WTC11 (cell line): Measurements from ENCODE around the gene TMEM181. TPM values are rescaled to one million over a fixed set of nuclear protein-coding genes. Genes with fewer than 3 reads are reported as not detected.

ENCODE experiments used
- ATAC-seq: fragments of 200-7000 bp; cut with Tn5 transposase; 2 replicates; pipeline ENCODE4 v1.10.0; 2021; ENCODE audit warnings: mild to moderate bottlenecking, moderate library complexity
- CTCF ChIA-PET: fragments of 300-600 bp; sonication (Branson Sonifier 250); formaldehyde crosslinking; loops from one replicate; lab custom pipeline; 2021; ENCODE audit warnings: antibody characterized with exemption; lab: Charles Lee
- POLR2A ChIA-PET: fragments of 350-600 bp; sonication (Branson Sonifier 250); formaldehyde crosslinking; loops from one replicate; lab custom pipeline; 2021; ENCODE audit warnings: antibody characterized with exemption; lab: Charles Lee
- DNase-seq: peaks from one replicate; pipeline ENCODE4 v3.0.0; 2021; ENCODE audit warnings: low spot score
- H3K27ac Mint-ChIP-seq: 2 replicates; pipeline ENCODE4 v1.8.0; 2021; ENCODE audit warnings: mixed read lengths
- H3K27me3 Mint-ChIP-seq: 2 replicates; pipeline ENCODE4 v1.8.0; 2021; ENCODE audit warnings: low read depth, mild to moderate bottlenecking, moderate library complexity, mixed read lengths
- H3K36me3 Mint-ChIP-seq: 2 replicates; pipeline ENCODE4 v1.8.0; 2021; ENCODE audit warnings: mixed read lengths
- H3K4me1 Mint-ChIP-seq: 2 replicates; pipeline ENCODE4 v1.8.0; 2022; ENCODE audit warnings: mixed read lengths
- H3K4me3 Mint-ChIP-seq: 2 replicates; pipeline ENCODE4 v1.8.0; 2021; ENCODE audit warnings: mild to moderate bottlenecking, moderate library complexity, mixed read lengths
- H3K9me3 Mint-ChIP-seq: 2 replicates; pipeline ENCODE4 v1.8.0; 2021; ENCODE audit warnings: mixed read lengths
- ETV6 ChIP-seq: sonication (generic); formaldehyde crosslinking; IDR thresholded peaks from 2 replicates; pipeline ENCODE4 v1.8.1; 2022; ENCODE audit warnings: mild to moderate bottlenecking, missing genetic modification reagents
- HMGXB4 ChIP-seq: sonication (generic); formaldehyde crosslinking; IDR thresholded peaks from 2 replicates; pipeline ENCODE4 v1.8.1; 2023; ENCODE audit warnings: mild to moderate bottlenecking, moderate library complexity, missing genetic modification reagents
- JAZF1 ChIP-seq: fragments of 250-450 bp; sonication (Bioruptor Pico); IDR thresholded peaks from 2 replicates; pipeline ENCODE4 v1.9.0; 2021; ENCODE audit warnings: moderate library complexity, mild to moderate bottlenecking, inconsistent platforms
- KAT7 ChIP-seq: sonication (generic); formaldehyde crosslinking; IDR thresholded peaks from 2 replicates; pipeline ENCODE4 v1.8.1; 2023; ENCODE audit warnings: missing genetic modification reagents, mild to moderate bottlenecking, borderline replicate concordance
- MAX ChIP-seq: sonication (generic); formaldehyde crosslinking; IDR thresholded peaks from 2 replicates; pipeline ENCODE4 v1.8.0; 2022; ENCODE audit warnings: mild to moderate bottlenecking, missing genetic modification reagents
- NFYB ChIP-seq: sonication (generic); formaldehyde crosslinking; conservative IDR thresholded peaks from 2 replicates; pipeline ENCODE4 v1.8.0; 2022; ENCODE audit warnings: low read depth, missing genetic modification reagents
- NR1H2 ChIP-seq: sonication (generic); formaldehyde crosslinking; IDR thresholded peaks from 2 replicates; pipeline ENCODE4 v1.9.0; 2021; ENCODE audit warnings: mild to moderate bottlenecking, moderate library complexity, missing genetic modification reagents
- RORB ChIP-seq: fragments of 250-450 bp; sonication (Bioruptor Pico); IDR thresholded peaks from 2 replicates; pipeline ENCODE4 v1.9.0; 2021; ENCODE audit warnings: mild to moderate bottlenecking
- SMAD3 ChIP-seq: sonication (generic); formaldehyde crosslinking; IDR thresholded peaks from 2 replicates; pipeline ENCODE4 v1.8.0; 2022; ENCODE audit warnings: missing genetic modification reagents, mild to moderate bottlenecking, borderline replicate concordance
- SOX15 ChIP-seq: fragments of 250-450 bp; sonication (Bioruptor Pico); IDR thresholded peaks from 2 replicates; pipeline ENCODE4 v1.9.0; 2021; ENCODE audit warnings: mild to moderate bottlenecking
- USF1 ChIP-seq: sonication (generic); formaldehyde crosslinking; IDR thresholded peaks from 2 replicates; pipeline ENCODE4 v1.8.0; 2022; ENCODE audit warnings: mild to moderate bottlenecking, missing genetic modification reagents
- ZNF138 ChIP-seq: sonication (generic); formaldehyde crosslinking; conservative IDR thresholded peaks from 2 replicates; pipeline ENCODE4 v1.8.1; 2022; ENCODE audit warnings: mild to moderate bottlenecking, moderate library complexity, missing genetic modification reagents
- ZNF263 ChIP-seq: sonication (generic); formaldehyde crosslinking; IDR thresholded peaks from 2 replicates; pipeline ENCODE4 v1.8.1; 2022; ENCODE audit warnings: low read depth, mild to moderate bottlenecking, moderate library complexity, missing genetic modification reagents
- ZNF396 ChIP-seq: fragments of 250-450 bp; sonication (Bioruptor Pico); IDR thresholded peaks from 2 replicates; pipeline ENCODE4 v1.8.0; 2021; ENCODE audit warnings: mild to moderate bottlenecking, moderate library complexity, borderline replicate concordance
- total RNA-seq: library from RNA; stranded (reverse); gene quantifications from 3 replicates; pipeline ENCODE4 v1.2.3, GENCODE V29; 2021
- TF ChIP-seq, protein P1 (sequence below): sonication (generic); formaldehyde crosslinking; IDR thresholded peaks from 2 replicates; pipeline ENCODE4 v1.8.0; 2022; ENCODE audit warnings: mild to moderate bottlenecking, missing genetic modification reagents
- TF ChIP-seq, protein P2 (sequence below): fragments of 250-450 bp; sonication (Bioruptor Pico); IDR thresholded peaks from 2 replicates; pipeline ENCODE4 v1.9.0; 2021; ENCODE audit warnings: moderate library complexity, mild to moderate bottlenecking, inconsistent platforms, borderline replicate concordance
- TF ChIP-seq, protein P3 (sequence below): sonication (generic); formaldehyde crosslinking; IDR thresholded peaks from 2 replicates; pipeline ENCODE4 v1.8.0; 2022; ENCODE audit warnings: mild to moderate bottlenecking, missing genetic modification reagents

TMEM181 gene
- total RNA-seq, 1 experiment from 2014 or later = 18.8 TPM

DNA sequence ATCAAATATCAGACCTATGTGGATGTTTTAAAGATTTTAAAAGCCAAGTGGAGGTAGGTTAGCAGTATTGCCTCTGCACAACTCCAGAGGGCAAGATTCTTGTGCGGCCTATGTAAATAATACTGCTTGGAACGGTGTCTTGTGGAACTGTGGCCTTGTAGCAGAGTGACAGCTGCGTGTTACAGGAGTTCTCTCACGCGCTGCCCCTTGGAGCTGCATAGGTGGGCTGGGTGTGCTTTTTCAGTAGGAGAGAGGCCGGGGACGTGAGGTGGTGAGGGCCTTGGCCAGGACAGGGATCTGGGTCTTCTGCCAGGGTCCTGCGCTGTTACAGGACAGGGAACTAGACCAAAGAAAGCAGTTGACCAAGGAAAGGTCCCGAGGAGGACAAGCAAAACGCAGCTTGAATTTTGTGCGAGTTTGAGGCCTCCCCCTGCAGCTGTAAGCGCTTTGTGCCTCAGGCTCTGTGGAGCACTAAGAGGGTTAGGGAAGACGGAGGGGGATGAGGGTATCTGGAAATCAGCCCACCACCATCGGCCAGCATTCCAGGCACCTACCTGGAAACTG lies 1.5 kb downstream of the TMEM181 start (continued):
- TF ChIP-seq HMGXB4 (CRISPR knock-in tag) (no peak), ZNF263 (CRISPR knock-in tag) (no peak), MAX (CRISPR knock-in tag) (no peak), KAT7 (CRISPR knock-in tag) (no peak)
- TF ChIP-seq, protein P1, sequence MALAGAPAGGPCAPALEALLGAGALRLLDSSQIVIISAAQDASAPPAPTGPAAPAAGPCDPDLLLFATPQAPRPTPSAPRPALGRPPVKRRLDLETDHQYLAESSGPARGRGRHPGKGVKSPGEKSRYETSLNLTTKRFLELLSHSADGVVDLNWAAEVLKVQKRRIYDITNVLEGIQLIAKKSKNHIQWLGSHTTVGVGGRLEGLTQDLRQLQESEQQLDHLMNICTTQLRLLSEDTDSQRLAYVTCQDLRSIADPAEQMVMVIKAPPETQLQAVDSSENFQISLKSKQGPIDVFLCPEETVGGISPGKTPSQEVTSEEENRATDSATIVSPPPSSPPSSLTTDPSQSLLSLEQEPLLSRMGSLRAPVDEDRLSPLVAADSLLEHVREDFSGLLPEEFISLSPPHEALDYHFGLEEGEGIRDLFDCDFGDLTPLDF (CRISPR knock-in tag) = no peak

DNA sequence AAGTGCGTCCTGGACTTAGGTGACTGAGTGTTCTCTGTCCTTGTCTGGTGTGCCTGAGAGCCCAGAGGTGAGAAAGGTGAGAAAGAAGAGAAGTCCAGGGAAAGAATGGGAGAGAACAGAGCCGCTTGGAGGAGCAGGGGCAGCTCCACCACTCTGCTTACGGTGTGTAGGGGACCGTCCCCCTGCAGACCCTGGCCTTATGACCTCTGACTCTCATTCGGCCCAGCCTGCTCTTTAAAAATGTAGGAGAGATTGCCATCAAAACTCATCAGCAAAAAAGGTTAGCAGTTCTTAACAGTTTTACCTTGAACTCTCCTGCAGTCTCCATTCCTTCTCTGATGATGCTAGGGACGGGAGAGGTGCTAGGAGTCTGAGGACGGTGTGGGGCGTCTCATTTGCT lies 2.0 kb downstream of the TMEM181 start:
- POLR2A ChIA-PET = no interaction called here

DNA sequence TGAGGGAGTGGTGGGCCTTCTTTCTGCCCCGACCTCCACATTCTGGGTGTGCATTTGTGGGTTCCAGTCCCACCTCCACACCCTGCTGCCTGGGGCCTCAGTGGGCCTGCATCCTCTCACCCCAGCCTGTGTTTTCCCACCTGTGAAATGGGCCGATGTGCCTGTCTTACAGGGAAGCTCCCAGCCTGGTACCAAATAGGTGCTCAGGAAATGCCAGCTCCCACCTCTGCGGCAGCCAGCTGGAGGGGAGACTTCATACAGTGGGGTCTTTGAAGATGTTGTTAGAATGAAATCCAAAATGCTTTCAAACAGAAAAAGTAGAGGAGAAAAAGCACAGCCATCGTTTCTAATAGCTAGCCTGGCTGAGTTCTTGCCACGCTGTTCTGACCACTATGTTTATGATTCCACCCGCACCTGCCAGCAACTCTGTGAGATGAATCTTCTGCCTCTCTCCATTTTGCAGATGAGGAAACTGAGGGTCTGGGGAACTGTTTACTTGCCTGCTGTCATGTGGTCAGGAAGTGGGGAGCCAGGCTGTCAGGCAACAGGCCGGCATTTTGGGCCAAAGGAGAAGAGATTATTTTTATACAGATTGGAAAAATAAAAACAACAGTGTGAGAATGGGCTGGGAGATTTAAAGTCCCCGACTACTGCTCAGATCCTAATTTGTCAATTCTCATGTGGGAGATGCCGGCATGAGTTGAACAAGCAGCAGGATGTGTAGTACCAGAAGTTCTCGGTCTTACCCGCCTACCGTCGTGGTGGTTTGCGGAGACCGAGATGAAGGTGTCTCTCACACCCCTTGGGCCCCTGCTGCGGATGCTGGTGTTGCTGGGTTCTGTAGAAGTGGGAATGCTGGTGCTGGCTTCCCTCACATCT lies 4.6 kb downstream of the TMEM181 start:
- DNase-seq (no peak), ATAC-seq (no peak)
- Mint-ChIP-seq H3K4me3 (no peak overlapping the region), H3K27ac (no peak overlapping the region), H3K9me3 (no peaks in the 10 kb centered on the region), H3K4me1 (peaks cover 42% of the 10 kb centered on the region), H3K36me3 (no peaks in the 10 kb centered on the region), H3K27me3 (no peaks in the 10 kb centered on the region)
- CTCF ChIA-PET = interaction anchor here (1.2 to 2.3 kb wide), 4 partner anchors 12 to 350 kb away, joined by 3 to 9 read pairs (median 7); no protein-coding TSS in a partner anchor
- TF ChIP-seq SMAD3 (CRISPR knock-in tag) = no peak
- TF ChIP-seq, protein P2, sequence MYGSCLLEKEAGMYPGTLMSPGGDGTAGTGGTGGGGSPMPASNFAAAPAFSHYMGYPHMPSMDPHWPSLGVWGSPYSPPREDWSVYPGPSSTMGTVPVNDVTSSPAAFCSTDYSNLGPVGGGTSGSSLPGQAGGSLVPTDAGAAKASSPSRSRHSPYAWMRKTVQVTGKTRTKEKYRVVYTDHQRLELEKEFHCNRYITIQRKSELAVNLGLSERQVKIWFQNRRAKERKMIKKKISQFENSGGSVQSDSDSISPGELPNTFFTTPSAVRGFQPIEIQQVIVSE (CRISPR knock-in tag) = no peak
- no peak for TF ChIP-seq JAZF1
- TF ChIP-seq HMGXB4 (CRISPR knock-in tag) = no peak
- TF ChIP-seq, protein P3, sequence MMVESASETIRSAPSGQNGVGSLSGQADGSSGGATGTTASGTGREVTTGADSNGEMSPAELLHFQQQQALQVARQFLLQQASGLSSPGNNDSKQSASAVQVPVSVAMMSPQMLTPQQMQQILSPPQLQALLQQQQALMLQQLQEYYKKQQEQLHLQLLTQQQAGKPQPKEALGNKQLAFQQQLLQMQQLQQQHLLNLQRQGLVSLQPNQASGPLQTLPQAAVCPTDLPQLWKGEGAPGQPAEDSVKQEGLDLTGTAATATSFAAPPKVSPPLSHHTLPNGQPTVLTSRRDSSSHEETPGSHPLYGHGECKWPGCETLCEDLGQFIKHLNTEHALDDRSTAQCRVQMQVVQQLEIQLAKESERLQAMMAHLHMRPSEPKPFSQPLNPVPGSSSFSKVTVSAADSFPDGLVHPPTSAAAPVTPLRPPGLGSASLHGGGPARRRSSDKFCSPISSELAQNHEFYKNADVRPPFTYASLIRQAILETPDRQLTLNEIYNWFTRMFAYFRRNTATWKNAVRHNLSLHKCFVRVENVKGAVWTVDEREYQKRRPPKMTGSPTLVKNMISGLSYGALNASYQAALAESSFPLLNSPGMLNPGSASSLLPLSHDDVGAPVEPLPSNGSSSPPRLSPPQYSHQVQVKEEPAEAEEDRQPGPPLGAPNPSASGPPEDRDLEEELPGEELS (CRISPR knock-in tag) = no peak
- no peak for TF ChIP-seq ZNF396
- no peak for TF ChIP-seq NFYB (CRISPR knock-in tag)
- TF ChIP-seq SOX15 (CRISPR knock-in tag) = no peak
- POLR2A ChIA-PET = no interaction called here

More for the DNA sequence above, 2.0 kb downstream of the TMEM181 start:
- Mint-ChIP-seq H3K4me3 (peak overlapping the region; percentile 92), H3K36me3 (no peaks in the 10 kb centered on the region), H3K4me1 (peaks cover 31% of the 10 kb centered on the region), H3K9me3 (no peaks in the 10 kb centered on the region), H3K27ac (peak overlapping the region; percentile 49), H3K27me3 (no peaks in the 10 kb centered on the region)
- no peak for TF ChIP-seq KAT7 (CRISPR knock-in tag)
- no peak for TF ChIP-seq NR1H2 (CRISPR knock-in tag)
- TF ChIP-seq ZNF138 (CRISPR knock-in tag) = no peak
- TF ChIP-seq USF1 (CRISPR knock-in tag) = no peak
- no peak for TF ChIP-seq SOX15 (CRISPR knock-in tag)
- TF ChIP-seq RORB (CRISPR knock-in tag) = no peak
- TF ChIP-seq ETV6 (CRISPR knock-in tag) = no peak
- ATAC-seq (no peak), DNase-seq (no peak)
- CTCF ChIA-PET = interaction anchor here (4.5 kb wide), 1 partner anchor 43 kb away, joined by 16 read pairs; no protein-coding TSS in a partner anchor
